ENCODE measurements around the gene HORMAD2. TPM values are rescaled to one million over a fixed set of nuclear protein-coding genes. Genes with fewer than 3 reads are reported as not detected.

Gene HORMAD2
- total and polyA plus RNA-seq, 9 of the 15 experiments (the other 6 are each of a cell fraction or from before 2014, with no cell fraction given): not detected

DNA sequence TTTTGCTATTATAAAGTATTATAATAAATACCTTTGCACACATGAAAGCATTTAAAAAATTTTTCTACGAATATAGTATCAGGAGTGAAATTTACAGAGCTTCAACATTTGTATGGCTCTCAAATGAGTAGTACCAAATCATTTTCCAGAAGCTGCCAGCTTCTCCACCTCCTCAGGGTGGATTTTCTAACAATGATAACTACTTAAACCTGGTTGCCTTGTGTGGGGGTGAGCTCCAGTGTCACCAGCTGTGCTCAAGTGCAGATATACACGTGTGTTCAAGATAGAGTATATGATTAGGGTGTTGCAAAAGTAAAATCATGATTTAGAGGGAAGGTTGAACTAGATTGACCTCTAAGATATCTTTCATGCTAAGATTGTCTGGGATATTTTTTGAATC, 48.2 kb downstream of the HORMAD2 start:
- intact Hi-C loops (cut with micrococcal nuclease) (no loop called here), in situ Hi-C loops (cut with MboI) (no loop called here)
- no peaks in the 10 kb centered on the region for H3K27me3 ChIP-seq (ENCODE audit: control insufficient read depth in 2 of 2, insufficient read depth in 2 of 2, low read length in 2 of 2)
- TF ChIP-seq RFX7 (CRISPR knock-in tag; IDR thresholded peaks at IDR 0.05) (no peak), MEF2D (tag; conservative IDR thresholded peaks at IDR 0.05; ENCODE audit: low read depth) (no peak), PTTG1 (tag; IDR thresholded peaks at IDR 0.05; ENCODE audit: low read depth) (no peak), EWSR1 (IDR thresholded peaks at IDR 0.05; ENCODE audit: borderline replicate concordance, low read depth, partially characterized antibody) (no peak), RBM17 (IDR thresholded peaks at IDR 0.05; ENCODE audit: borderline replicate concordance, low read depth, low read length) (no peak), RAD51 (IDR thresholded peaks at IDR 0.05; ENCODE audit: borderline replicate concordance, low read depth) (no peak), ASH1L (IDR thresholded peaks at IDR 0.05; ENCODE audit: borderline replicate concordance, low read depth, partially characterized antibody) (no peak), WHSC1 (IDR thresholded peaks at IDR 0.05; ENCODE audit: low read length) (no peak), CHD4 (IDR thresholded peaks at IDR 0.05; ENCODE audit: insufficient read depth, insufficient replicate concordance, low read depth, low read length, poor library complexity, severe bottlenecking) (no peak)
- no peak overlapping the region for H3K4me2 ChIP-seq (ENCODE audit: insufficient read depth, low read length)
- no peaks in the 10 kb centered on the region for H3K9me3 ChIP-seq (replicated peaks; ENCODE audit: control insufficient read depth, insufficient read depth, low read depth, low read length)
- 0% methylated on average over 2 of the region's 2 CpGs for WGBS (ENCODE audit: insufficient coverage, low coverage, missing lambda C conversion rate)
- DNase-seq (ENCODE audit: extremely low read depth in 1 of 4, low spot score in 3 of 4): no peak
- no peaks in the 10 kb centered on the region for H3K79me2 ChIP-seq (ENCODE audit: control insufficient read depth, insufficient read depth, low read length)
- ChIA-PET CTCF (ENCODE audit: low intra/inter-chr PET ratio) (no interaction called here), POLR2A (interaction anchor here (0.8 kb wide), 1 partner anchor 12 kb away, joined by 3 read pairs; no protein-coding TSS in a partner anchor)
- no peak overlapping the region for H3K27ac ChIP-seq (ENCODE audit: extremely low read depth, low read depth, low read length)
- no peaks in the 10 kb centered on the region for H3K36me3 ChIP-seq (ENCODE audit: control insufficient read depth, insufficient read depth, low read length)
- no peak overlapping the region for H2AFZ ChIP-seq (ENCODE audit: low read depth, low read length)
- no peak overlapping the region for H3K4me3 ChIP-seq
- H3K9ac ChIP-seq (ENCODE audit: insufficient read depth in 1 of 2, low read depth in 2 of 2, low read length in 2 of 2): no peak overlapping the region
- no peaks in the 10 kb centered on the region for H3K9me1 ChIP-seq (ENCODE audit: control insufficient read depth, insufficient read depth, low read length)
- ATAC-seq: no peak
- H3K4me1 ChIP-seq (replicated peaks in 1 of 2; ENCODE audit: control insufficient read depth in 2 of 2, insufficient read depth in 2 of 2, low read length in 2 of 2): no peaks in the 10 kb centered on the region; a peak in 1 of 5 replicates
- BruUV-seq (replicated peaks): no TSS peak
- no peaks in the 10 kb centered on the region for H4K20me1 ChIP-seq (replicated peaks; ENCODE audit: control insufficient read depth, insufficient read depth, low read length)
- no peak for FAIRE-seq
